NCI-H2196 (cell line): Measurements from ENCODE around the gene C3orf70.
"Not testable (repeated sequence)": the region's sequence is repeated elsewhere in the genome, so short reads cannot be mapped to it uniquely, and the experiment has no call there.

Experiments used
- DNase-seq: peaks from one replicate; lab custom pipeline; 2025; ENCODE audit not compliant: unreplicated experiment; lab: John Stamatoyannopoulos, UW

The C3orf70 gene

GRCh38 chr3:185151101-185151963 is 1.5 kb downstream of the C3orf70 start:
- no peak for DNase-seq

GRCh38 chr3:185150561-185150960 is 2.3 kb downstream of the C3orf70 start:
- DNase-seq, result no peak

- no peak for DNase-seq
Measured at GRCh38 chr3:185149591-185149990, 3.3 kb downstream of the C3orf70 start.

- no peak for DNase-seq
Measured at GRCh38 chr3:185145511-185145910, 7.3 kb downstream of the C3orf70 start.

GRCh38 chr3:185144784-185145183 is 8.1 kb downstream of the C3orf70 start:
- no peak for DNase-seq

GRCh38 chr3:185137821-185138220 is 15.0 kb downstream of the C3orf70 start:
- DNase-seq, result no peak

GRCh38 chr3:185134509-185134908 is 18.4 kb downstream of the C3orf70 start:
- DNase-seq, result no peak

- no peak for DNase-seq
Measured at GRCh38 chr3:185131602-185132256, 21.1 kb downstream of the C3orf70 start.

- no peak for DNase-seq
Measured at GRCh38 chr3:185129083-185129482, 23.8 kb downstream of the C3orf70 start.

- no peak for DNase-seq
Measured at GRCh38 chr3:185126201-185126600, 26.7 kb downstream of the C3orf70 start.

GRCh38 chr3:185120126-185120525 is 32.7 kb downstream of the C3orf70 start:
- no peak for DNase-seq

GRCh38 chr3:185115371-185115770 is 37.5 kb downstream of the C3orf70 start:
- no peak for DNase-seq

GRCh38 chr3:185114756-185115155 is 38.1 kb downstream of the C3orf70 start:
- no peak for DNase-seq

- DNase-seq, result no peak
Measured at GRCh38 chr3:185112186-185112585, 40.7 kb downstream of the C3orf70 start.

GRCh38 chr3:185109012-185109411 is 43.8 kb downstream of the C3orf70 start:
- not testable (repeated sequence) for DNase-seq

- DNase-seq, result not testable (repeated sequence)
Measured at GRCh38 chr3:185106256-185106890, 46.5 kb downstream of the C3orf70 start.

- DNase-seq, result no peak
Measured at GRCh38 chr3:185103359-185104127, 49.3 kb downstream of the C3orf70 start.

- DNase-seq, result no peak
Measured at GRCh38 chr3:185094697-185095096, 58.2 kb downstream of the C3orf70 start.

GRCh38 chr3:185093116-185093515 is 59.7 kb downstream of the C3orf70 start:
- DNase-seq, result no peak

GRCh38 chr3:185090811-185091210 is 62.0 kb downstream of the C3orf70 start:
- no peak for DNase-seq

- no peak for DNase-seq
Measured at GRCh38 chr3:185089751-185090150, 63.1 kb downstream of the C3orf70 start.
